Dermis microvascular lymphatic vessel endothelial cell (primary cell): Measurements from ENCODE around the gene WASF2. TPM values are rescaled to one million over a fixed set of nuclear protein-coding genes. Genes with fewer than 3 reads are reported as not detected.
"Not testable (repeated sequence)": the region's sequence is repeated elsewhere in the genome, so short reads cannot be mapped to it uniquely, and the experiment has no call there.

Source experiments
- DNase-seq, 2 donors: peaks; one replicate each; pipeline versions ENCODE4 v3.0.0 to v3.0.0-alpha.2; 2010; ENCODE audit warnings: low read depth in 2 of 2
- total RNA-seq: library from RNA; depleted of rRNA; stranded (reverse); fragments of >200 nt; gene quantifications from 2 replicates; pipeline ENCODE4 v1.2.1, GENCODE V29; 2014

WASF2 gene
- total RNA-seq, 1 donor from 2014 or later, result 33.1 TPM

DNA sequence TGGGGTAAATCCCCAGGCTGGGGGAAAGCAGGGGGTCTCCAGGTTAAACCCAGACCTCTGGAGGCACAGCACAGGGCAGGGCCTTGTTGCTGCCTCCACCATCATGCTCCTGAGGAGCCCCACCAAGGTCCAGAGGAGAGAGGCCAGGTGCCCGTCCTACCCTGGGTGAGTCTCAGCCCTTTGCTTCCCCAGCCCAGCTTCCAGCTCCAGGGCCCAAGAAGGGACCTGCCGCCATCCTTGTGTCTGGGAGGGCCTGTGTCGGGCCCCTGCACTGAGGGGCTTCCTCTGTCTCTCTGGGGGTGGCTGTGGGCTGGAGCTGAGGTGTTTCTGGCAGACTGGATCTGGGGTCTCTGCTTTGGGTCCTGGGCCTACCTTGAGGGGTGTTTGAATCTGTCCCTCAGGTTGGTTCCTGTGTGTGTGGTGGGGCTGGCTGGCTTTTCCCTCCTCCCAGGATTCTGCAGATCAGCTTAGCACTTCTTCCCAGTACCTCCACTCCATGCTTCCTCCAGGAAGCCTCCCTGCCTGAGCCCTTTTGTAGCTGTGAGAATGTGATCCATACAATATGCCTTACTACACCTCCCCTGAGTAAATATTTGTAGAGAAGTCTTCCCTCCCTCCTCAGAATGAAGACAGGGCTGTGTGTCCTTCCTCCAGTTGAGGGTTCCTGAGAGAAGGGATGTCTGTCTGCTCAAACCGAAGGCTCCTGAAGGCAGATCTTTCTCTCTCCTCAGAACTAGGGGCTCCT, 91.4 kb downstream of the WASF2 start:
- no peak for DNase-seq

DNA sequence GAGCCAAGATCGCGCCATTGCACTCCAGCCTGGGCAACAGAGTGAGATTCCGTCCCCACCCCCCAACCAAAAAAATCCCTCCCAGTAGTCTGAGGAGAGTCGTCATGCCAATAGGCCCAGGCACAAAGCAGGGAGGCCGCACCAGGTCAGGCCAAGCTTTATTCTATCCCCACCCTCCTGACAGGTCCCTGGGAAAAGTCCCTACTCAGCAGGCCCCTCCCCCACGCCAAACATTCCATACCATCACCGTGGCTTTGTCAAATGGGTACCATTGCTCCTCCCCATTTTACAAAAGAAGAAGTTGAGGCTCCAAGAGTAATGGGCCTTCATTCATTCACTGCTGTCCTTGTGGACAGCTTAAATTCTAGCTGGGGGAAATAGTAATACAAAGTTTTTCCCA, 92.2 kb downstream of the WASF2 start:
- no peak for DNase-seq

DNA sequence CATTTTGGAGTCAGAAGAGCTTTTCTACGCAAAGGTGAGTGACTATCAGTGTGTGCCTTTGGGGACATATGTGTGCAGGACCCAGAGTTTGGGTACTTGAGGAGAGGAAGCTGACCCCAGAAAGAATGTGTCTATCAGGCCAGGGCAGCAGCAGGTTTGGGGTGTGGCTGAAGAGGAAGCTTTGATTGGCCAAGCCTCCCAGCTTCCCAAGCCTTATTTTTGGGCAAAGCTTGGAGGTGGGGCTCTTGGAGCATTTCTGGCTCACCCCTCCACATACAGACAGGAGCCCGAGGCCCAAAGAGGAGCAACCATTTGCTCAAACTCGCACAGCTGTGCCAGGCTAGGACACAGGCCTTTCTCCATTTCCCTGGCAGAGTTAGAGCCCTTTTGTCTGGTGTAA, 92.9 kb downstream of the WASF2 start:
- DNase-seq, result no peak

DNA sequence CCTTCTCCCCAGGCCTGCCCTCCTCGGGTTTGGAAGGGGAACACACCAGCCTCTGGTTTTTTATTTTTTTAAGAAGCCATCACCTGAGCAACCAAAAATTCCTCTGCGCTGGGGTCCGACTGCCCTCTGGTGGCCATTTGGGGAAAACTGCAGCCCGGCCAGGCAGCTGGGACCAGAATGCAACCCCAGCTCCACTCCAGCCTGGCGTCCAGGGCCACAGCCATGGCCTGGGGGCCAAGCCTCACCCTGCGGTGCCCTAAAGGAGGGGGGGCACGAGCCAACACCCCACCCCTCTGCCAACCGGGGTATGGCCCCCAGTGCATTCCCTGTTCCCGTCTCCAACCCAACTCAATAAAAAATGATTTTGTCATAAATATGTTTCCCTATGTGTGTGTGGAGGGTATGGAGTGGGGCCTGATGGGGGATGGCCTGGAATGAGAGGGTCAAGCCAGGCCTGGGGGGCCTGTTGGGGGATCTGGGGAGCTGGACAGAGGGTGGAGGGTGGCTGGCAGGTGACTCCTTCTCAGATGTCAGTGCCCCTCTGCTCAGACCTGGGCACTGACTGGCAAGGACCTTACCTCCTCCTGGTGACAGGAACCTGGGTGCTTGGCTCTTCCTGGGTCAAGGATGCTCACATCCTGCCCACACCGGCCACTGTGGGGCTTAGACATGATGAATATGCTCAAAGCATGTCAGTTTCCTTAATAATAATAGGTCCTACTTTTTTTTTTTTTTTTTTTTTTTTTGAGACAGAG, 94.3 kb downstream of the WASF2 start:
- DNase-seq, result peak; percentile 32 to 53

DNA sequence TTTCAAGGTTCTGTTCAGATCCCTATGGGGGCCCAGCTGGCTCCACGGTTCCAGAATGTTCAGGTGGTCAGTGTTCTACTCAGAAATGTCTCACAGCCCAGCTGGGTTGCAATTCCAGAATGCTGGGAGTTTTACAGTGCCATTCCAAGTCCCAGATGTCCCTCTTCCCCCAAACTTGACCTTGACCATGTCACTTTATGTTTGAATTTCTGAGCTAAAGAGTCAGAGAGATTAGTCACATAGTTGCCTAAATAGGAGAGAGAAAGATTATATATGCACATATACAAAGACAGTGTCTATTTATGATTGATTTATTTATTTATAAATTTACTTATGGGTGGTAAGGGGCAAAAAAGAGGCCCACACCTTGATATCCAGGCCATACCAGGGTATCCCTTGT, 95.0 kb downstream of the WASF2 start:
- DNase-seq, result no peak

DNA sequence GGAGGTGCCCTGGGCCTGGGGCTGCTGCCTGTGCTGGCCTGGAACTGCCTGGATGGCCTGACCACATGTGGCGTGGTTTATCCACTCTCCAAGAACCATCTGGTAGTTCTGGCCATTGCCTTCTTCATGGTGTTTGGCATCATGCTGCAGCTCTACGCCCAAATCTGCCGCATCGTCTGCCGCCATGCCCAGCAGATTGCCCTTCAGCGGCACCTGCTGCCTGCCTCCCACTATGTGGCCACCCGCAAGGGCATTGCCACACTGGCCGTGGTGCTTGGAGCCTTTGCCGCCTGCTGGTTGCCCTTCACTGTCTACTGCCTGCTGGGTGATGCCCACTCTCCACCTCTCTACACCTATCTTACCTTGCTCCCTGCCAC, 95.7 kb downstream of the WASF2 start:
- DNase-seq, result no peak

DNA sequence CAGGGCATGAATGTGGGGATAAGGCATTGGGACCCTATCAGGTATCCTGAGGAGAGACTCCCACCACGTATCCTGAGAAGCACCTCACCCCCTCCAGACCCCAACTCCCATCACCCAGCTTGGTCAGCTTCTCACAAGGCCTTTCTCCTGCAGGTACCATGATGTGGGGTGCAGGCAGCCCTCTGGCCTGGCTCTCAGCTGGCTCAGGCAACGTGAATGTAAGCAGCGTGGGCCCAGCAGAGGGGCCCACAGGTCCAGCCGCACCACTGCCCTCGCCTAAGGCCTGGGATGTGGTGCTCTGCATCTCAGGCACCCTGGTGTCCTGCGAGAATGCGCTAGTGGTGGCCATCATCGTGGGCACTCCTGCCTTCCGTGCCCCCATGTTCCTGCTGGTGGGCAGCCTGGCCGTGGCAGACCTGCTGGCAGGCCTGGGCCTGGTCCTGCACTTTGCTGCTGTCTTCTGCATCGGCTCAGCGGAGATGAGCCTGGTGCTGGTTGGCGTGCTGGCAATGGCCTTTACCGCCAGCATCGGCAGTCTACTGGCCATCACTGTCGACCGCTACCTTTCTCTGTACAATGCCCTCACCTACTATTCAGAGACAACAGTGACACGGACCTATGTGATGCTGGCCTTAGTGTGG, 96.2 kb downstream of the WASF2 start:
- no peak for DNase-seq

DNA sequence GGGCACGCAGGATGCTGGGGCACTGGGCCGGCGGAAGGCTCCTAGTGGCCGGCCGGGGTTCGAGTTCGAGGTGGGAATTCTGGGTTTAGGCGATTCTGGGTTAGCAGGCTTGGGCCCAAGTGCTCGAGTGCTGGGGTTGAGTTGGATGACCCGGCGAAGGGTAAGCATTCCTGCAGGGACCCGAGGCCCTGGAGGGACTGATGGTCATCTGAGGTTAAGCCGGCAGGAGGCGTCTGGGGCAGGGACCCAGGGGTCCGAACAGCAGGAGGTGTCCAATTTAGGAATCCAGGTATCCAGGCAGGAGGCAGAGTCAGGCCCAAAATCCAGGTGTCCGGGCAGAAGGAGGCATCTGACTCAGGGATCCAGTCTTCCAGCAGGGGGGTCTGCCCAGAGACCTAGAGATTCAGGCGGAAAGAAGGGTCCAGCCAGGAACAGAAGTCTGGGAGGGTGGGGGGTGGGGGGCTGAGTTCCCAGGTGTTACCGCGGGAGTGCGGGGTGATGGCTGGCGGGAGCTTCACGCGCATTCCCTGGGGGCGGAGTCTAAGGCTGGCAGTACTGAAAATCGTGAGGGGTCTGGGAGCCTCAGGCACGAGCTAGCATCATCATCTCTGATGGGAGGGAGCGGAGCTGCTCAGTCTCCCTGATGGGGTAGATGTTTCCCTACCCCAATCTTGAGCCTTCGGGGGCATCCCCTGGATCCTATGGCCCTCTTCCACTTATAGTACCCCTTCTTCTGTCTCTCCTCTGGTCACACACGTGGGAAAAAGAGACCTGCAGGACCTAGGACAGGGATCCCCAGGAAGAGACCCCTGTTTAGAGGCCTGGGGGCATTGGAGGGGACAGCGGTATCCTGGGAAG, 97.0 kb downstream of the WASF2 start:
- no peak for DNase-seq

DNA sequence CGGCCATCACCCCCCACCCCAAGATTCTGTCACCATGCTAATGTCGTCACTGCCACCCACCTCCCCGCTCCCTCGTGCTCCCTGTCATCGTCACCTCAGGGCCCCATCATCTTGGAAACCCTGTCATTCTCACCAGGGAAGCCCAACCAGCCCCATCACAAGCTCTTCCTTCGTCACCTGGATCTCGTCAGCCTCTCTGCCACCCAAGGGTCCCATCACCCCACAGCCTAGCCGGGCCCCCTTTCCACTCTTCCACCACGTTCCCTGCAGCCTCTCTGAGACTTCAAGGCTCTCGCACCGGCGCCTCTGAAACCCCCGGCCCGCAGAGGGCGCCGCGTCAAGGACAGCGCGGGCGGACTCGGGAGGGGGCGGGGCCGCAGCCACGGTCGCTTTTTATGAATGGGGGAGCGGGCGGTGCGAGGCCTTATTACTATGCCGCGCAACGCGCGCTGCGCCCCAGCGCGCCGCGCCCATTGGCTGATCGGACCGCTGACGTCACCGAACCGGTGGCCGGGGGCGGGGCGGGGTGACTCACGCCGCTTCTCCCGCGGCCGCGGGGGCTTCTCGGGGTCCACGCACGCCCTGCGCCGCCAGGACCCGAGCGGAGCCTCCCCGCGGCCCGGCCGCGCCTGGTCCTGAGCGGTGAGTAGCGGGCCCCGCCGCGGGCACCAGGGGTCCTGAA, 97.7 kb downstream of the WASF2 start, which contains the start of gene GPR3:
GPR3 (plus strand) TSS at position 527 of the 682 bp plus-strand sequence. CDS start 1,177 bp downstream, outside the sequence.
- peak; percentile 78 to 95 for DNase-seq

DNA sequence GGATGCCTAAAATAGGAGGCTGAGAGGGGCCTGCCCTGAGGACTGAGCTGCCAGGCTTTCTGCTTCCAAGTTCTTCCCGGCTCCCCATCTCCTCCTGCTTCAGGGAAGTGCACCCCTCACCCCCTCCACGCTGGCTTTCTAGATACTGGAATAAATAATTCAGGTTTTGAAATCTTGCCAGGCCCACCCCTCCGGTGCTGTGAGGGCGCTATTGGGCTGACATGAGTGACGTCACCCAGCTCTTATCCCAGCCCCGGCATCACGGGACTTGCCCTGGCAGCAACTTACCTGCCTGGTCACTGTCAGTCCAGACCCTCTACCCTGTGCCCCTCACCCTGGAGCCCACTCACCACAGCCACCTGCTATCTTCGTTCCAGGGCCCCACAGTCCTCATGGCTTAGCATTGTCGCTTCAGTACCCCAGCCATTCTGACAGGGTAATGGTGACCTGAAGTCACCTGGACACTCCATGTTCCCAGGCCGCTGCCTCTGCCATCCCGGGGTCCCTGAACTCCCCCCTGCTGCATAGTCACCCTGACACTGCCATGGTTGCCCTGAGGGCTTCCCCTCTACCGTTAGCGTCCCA, 98.4 kb downstream of the WASF2 start:
- DNase-seq, result peak; percentile 66 to 85

DNA sequence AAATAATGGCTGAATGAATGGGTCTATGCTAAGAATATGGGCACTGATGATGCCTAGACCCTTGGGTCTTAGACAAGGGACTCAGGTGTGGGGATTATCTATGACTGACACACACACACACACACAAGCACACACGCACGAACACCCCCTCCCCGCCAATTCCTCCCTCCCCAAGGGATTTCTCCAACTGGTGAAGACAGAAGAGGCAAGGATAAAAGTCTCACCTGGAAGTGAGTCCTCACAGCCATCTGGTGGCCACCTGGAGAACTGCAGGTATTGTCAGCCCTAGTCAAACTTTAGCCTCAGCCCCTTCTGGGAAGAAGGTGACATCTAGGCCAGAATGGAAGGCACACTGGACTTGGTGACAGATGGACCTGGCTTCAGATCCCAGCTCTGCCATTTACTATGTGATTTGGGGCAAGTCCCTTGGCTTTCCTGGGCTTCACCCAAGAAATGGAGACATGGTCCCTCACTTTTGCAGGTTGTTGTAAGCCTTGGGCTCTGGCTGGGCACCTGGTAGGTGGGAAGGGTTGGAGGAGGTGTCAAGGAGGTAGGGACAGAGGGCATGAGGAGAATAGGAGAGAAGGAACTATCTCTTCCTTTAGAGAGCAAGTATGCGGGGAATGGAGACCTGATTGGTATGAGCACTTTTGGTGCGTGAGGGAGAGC, 101.5 kb downstream of the WASF2 start:
- DNase-seq, result peak in 1 of 2 donors; percentile 55

DNA sequence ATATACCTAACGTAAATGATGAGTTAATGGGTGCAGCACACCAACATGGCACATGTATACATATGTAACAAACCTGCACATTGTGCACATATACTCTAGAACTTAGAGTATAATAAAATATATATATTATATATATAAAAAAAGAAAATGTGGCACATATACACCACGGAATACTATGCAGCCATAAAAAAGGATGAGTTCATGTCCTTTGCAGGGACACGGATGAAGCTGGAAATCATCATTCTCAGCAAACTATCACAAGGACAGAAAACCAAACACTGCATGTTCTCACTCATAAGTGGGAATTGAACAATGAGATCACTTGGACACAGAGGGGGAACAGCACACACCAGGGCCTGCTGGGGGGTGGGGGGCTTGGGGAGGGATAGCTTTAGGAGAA, 105.2 kb downstream of the WASF2 start:
- DNase-seq, result not testable (repeated sequence)

DNA sequence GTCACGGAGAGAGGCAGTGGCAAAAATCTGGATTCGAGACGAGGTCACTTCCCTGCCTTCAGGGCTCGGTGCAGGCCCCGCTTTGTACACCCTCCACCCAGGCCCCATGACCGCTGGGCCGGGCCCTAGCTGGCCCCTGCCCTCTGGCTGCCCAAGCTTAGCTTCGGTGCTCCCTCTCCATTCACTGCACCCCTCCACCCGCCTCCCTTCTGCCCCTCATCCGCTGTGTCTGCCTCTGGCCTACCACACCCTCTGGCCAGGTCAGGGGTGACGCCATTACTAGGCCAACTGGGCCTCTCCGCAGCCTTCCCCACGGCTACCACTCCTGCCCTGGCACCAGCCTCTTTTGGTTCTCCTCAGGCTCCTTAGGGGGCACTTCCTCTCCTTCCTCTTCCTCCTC, 106.3 kb downstream of the WASF2 start:
- no peak for DNase-seq

DNA sequence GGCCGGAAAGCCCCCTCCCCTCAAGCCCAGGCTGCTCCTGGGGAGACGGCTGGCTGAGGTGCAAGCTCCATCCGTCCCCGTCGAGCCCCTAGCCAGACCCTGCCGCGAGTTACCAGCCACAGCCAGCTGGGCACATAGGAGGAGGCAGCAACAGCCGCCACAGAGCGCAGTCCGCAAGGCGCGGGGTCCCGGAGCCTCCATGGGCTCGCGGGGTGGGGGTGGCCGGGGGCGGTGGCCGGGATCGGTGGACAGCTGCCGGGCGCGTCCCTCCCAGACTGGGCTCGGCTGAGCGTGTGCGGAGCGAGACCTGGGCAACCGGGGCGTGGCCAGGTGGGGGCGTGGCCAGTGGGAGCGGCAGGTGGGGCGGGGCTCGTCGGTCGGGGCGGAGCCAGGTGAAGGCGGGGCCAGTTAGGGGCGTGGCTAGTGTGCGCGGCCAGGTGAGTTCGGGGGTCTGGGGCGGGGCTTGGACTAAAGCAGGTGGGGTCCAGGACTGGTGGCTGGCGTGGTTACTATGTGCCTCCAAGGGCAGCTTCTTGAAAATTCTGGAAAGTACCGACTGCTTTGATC, 106.8 kb downstream of the WASF2 start, which contains the start of gene CD164L2:
CD164L2 (minus strand) TSS at position 295 of the 567 bp plus-strand sequence; CDS start at position 201, 94 bp downstream.
- DNase-seq, result no peak

DNA sequence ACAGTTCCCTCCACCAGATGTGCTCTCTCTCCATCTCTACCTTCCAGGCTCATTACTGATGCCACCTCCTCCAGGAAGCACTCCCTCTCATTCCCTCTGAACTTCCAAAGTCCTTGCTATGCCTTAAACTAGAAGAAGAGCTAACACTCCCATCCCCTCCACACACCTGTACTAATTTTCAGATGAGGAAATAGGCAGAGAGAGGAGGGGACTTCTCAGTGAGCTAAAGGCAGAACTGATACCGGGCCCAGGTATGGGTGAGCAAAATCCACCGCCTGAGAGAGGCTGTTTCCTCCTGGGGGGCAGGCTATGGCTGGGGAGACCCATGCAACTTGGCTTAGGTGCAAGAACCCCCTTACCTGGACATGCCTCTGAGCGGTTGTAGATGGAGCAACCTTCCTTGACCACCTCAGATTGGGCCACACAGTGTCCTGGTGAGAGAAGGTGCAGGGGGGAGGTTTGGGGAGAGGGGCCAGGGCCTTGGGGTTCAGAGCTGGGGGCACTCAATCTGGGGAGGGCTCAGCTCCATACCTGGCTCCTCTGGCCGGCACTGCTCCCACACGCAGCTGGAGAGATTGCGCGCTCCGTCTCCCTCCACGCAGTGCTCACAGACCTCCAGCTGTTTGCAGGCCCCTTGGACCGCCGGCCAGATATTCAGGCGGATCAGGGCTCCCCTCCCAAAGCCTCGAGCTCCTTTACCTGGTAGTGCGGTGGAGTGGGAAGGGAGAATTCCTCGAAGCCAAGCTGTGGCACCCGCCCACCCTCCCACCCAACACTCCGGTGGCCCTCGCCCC, 107.8 kb downstream of the WASF2 start:
- DNase-seq, result no peak

DNA sequence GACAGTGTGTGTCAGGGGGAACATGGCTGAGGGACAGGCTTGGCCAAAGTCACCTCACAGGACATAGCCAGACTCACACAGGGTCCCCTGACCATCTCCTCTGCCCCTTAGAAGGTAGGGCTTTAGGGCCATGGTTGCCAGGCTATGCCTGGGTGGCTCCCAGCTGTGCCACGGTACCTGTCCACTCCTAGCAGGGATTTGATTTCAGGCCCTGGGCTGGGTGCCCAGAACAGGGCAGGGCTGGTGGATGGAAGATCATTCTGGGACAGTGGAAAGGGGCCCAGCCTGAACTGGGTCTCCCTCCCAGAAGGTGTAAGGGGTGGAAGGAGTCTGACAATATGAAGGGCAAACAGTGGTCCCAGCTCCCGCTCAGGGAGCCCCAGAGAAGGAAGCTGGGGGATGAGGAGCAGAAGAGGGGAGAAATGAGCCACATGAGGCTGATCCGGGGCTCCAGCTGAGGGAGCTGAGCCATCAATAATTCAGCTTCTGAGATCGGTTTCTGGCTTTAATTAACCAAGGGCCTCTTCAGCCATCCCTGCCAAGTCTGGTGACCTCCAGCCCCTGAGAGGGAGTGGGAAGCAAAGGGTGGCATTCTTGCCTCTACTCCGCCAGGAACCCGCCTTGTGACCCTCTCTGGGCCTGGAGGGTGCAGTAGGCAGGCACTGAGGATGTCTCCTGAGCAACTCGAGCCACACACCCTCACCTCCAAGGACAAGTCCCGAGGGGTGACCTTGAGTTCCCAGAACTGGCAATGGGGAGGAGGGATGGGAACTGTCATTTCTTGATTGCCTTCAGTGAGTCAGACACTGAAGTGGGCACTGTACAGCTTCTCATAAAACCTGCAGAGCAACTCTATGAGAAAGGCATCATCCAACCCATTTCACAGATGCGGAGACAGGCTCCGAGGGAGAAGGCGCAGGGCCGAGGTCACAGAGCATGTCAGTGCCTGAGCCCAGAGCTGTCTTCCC, 108.9 kb downstream of the WASF2 start:
- no peak for DNase-seq

DNA sequence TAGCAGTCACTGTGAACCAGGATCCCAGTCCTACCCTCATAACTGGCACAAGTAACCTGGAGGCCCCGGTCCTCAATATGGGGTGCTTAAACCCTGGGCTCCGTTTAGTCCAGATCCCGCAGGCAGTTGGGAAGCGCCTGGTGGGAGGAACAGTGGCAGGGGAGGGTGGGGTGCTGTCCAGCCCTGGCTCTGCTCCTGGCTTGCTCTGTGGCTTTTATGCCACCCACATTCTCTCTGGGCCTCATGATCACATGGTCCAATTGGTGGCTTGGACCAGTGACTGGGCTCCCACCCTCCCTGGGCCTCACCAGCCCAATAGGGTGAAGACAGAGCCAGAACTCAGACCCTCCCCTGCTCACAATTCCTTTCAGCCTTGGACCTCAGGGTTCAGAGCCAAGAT, 109.7 kb downstream of the WASF2 start:
- DNase-seq, result no peak
